Upper lobe of left lung (tissue), 4 donors: ENCODE measurements around the gene SGSM1.

Source experiments
- CTCF ChIP-seq, 6 experiments: fragments of 450-650 bp in 4 of 6; fragments of 200-600 bp in 2 of 6; sonication (generic) in 2 of 6; IDR thresholded peaks; one replicate each; pipeline ENCODE4 v1.5.1; 2016 to 2019; ENCODE audit warnings: antibody characterized with exemption in 6 of 6
- EP300 ChIP-seq, 4 donors: sonication (generic); formaldehyde crosslinking; IDR thresholded peaks; one replicate each; pipeline ENCODE4 v1.5.1; 2017; ENCODE audit warnings: antibody characterized with exemption in 4 of 4, control low read depth in 2 of 4
- POLR2A ChIP-seq, 4 donors: fragments of 450-650 bp; IDR thresholded peaks; one replicate each; pipeline ENCODE4 v1.5.1; 2016 to 2017; ENCODE audit warnings: antibody characterized with exemption in 4 of 4, mild to moderate bottlenecking in 2 of 4

- TF ChIP-seq EP300 (IDR thresholded peaks at IDR 0.05) (no peak), CTCF (IDR thresholded peaks at IDR 0.05) (no peak), POLR2A (IDR thresholded peaks at IDR 0.05) (peak in 1 of 4 donors; percentile 15)
Measured at GRCh38 chr22:24965822-24966626, 160.0 kb downstream of the SGSM1 start.
